Renal cortex interstitium (tissue), 11 donors: ENCODE results near the gene SPEG. TPM values are rescaled to one million over a fixed set of nuclear protein-coding genes. Genes with fewer than 3 reads are reported as not detected.
"Not testable (repeated sequence)": the region's sequence is repeated elsewhere in the genome, so short reads cannot be mapped to it uniquely, and the experiment has no call there.

ENCODE experiments used
- DNase-seq, 11 donors: peaks; one replicate each; pipeline ENCODE4 v3.0.0-alpha.2; 2013; ENCODE audit warnings: low read depth in 9 of 11, low spot score in 4 of 11; ENCODE audit errors: extremely low read depth in 1 of 11
- polyA plus RNA-seq, 3 donors: library from polyadenylated mRNA; unstranded; fragments of 120-200 nt; gene quantifications; one replicate each; pipeline ENCODE4 v1.2.1, GENCODE V29; 2013; ENCODE audit not compliant: insufficient read length in 3 of 3

The SPEG gene
- polyA plus RNA-seq, 3 donors: 9.2 to 16.8 (median 12.7) TPM

- DNase-seq: peak in 10 of 11 donors; percentile 57 to 82 (median 72)
Observed at GRCh38 chr2:219402665-219403515, 31.8 kb upstream of the SPEG start.

- no peak for DNase-seq
Observed at GRCh38 chr2:219403861-219404260, 30.8 kb upstream of the SPEG start.

- no peak for DNase-seq
Observed at GRCh38 chr2:219404291-219404910, 30.2 kb upstream of the SPEG start.

DNA sequence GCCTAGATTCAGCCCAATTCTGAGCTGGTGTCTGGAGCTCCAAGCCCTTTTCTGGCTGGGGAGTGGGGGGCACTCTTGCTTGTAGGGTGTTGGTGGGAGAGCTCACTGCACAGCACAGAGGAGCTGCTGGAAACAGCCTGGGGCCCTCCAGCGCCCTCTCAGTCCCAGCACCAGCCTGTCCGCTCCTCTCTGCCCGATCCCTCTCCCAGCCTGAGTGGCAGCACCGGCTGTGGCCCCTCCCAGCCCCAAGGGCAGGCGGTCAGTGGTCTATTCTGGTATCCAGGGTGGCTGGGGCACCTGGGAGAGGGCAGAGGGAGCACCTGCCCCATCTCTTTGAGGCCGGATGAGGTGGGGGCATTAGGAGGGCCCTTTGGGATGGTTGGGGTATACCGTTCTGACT lies 29.7 kb upstream of the SPEG start:
- DNase-seq: no peak

- no peak for DNase-seq
Observed at GRCh38 chr2:219405451-219405850, 29.2 kb upstream of the SPEG start.

DNA sequence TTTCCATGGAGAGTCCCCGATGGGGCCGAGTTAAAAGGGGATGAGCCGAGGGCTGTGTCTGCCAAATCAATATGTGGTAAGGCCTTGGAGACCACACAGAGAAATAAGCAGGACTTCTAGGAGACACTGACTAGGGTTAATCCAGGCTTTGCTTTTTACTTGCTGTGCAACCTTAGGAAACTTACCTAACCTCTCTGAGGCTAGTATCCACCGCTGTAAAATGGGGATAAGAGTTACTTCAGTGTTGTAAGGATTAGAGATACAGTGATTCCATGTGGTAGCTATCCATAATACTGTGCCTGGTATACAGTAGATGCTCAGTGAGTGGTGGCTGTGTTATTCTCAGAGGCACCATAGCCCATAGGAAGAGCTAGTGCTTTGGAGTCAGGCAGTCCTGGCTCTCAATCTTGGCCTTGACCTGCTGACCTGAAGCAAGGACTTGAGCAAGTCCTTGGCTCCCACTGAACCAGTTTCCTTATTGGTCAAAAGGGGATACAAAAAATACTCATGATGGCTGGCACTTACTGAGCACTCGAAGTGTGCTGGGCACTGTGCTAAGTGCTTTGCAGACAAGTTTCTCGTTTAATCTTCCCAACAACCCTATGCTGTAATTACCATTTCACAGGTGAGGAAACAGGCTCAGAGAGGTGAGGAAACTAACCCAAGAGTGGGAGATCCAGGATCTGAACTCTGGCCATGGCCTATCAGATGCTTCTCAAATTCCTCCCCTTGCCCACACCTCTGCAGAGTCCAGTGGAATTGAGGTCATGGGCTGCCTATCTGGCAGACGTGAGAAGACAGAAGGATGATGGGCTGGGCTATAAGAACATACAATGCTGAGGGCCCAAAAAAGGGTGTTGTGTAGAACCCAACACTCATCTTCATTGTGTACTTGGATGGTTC lies 28.4 kb upstream of the SPEG start:
- no peak for DNase-seq

DNA sequence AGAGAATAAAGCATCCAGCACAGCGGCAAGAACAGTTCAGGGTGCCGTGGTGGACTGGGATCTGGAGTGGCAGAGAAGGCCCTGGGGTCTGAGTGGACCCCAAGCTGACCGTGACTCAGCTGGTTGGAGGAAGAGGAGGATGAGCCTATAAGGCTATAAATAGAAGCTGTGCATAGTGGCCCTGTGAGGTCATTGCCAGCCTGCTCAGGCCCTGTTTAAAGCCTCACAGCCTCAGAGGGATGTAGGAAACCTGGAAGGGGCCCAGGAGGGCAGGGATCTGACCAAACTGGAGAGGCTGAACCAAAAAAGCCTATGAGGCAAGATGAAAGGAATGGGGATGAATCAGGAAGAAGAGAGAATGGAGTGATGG lies 27.8 kb upstream of the SPEG start:
- DNase-seq: no peak

DNA sequence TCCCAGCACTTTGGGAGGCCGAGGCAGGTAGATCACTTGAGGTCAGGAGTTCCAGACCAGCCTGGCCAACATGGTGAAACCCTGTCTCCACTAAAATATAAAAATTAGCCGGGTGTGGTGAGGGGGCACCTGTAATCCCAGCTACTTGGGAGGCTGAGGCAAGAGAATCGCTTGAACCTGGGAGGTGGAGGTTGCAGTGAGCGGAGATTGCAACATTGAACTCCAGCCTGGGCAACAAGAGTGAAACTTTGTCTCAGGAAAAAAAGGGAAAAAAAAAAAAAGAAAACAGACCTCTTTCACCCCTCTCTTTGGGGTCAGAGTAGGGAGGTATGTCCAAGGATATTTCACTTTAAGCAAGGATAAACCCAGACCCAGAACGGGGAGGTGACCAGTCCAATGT lies 27.3 kb upstream of the SPEG start:
- DNase-seq: not testable (repeated sequence)

DNA sequence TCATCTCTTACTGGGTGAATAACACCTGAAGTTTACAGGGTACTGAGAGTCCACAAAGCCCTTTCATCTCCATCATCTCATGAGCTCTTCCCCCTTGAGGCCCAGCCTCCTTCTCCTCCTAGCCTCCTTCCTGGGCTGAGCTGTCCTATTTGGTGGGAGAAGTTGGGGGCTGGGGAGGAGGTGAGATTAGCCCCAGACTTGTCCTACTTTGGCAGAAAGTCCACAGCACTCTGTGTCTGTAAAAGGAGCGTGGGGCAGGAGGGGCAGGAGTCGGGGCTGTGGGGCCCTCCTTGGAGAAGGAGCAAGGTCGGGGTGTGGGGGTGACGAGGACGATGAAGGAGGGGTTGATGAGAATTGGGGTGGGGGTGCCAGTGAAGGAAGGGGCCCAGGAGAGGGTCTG lies 26.4 kb upstream of the SPEG start:
- DNase-seq: no peak

DNA sequence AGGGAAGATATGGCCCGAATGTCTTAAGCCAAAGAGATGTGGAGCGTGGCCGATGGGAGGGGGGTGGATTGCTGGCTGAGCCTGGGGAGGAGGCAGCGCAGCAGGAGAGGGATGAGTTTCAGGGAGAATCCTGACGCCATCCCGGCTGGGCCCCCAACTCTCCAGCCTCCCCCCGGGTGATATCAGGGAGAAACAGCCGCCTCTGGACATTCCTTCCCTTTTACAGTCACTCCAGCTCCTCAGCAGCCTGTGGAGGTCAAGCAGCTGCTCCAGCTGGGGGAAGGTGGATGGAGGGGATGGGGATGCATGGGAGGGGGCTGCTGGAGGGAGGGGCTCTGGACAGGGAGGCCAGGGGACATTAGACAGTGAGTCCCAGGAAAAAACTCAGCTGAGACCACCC lies 26.0 kb upstream of the SPEG start:
- peak in 1 of 11 donors; percentile 32 for DNase-seq

DNA sequence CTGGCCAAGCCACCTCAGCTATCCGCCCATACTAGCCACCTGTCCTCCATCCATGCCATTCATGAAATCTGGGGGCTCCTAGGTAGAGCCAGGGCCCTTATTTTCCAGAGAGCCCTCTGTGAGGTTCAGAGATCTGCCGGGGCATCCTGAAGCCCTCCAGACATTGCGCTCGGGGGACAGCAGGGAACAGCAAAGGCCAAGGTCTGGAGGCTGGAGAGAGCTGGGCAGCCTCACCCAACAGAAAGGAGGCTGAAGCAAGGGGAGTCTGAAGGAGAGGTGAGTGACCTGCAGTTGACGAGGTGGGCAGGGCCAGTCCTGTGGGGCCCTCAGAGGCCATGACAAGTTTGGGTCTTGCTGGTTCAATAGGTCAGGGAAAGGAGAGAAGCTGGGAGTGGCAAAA lies 25.0 kb upstream of the SPEG start:
- no peak for DNase-seq

GRCh38 chr2:219410390-219410789 lies 24.3 kb upstream of the SPEG start:
- no peak for DNase-seq

DNA sequence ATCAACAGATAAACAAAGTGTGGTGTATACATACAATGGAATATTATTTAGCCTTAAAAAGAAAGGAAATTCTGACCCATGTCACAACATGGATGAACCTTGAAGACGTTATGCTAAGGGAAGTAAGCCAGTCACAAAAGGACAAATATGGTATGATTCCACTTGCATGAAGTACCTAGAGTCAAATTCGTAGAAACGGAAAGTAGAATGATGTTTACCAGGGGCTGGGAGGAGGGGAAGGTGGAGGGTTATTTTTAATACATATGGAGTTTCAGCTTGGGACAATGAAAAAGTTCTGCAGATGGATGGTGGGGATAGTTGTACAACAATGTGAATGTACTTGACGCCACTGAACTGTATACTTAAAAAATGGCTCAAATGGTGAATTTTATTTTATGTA lies 19.8 kb upstream of the SPEG start:
- DNase-seq: no peak

DNA sequence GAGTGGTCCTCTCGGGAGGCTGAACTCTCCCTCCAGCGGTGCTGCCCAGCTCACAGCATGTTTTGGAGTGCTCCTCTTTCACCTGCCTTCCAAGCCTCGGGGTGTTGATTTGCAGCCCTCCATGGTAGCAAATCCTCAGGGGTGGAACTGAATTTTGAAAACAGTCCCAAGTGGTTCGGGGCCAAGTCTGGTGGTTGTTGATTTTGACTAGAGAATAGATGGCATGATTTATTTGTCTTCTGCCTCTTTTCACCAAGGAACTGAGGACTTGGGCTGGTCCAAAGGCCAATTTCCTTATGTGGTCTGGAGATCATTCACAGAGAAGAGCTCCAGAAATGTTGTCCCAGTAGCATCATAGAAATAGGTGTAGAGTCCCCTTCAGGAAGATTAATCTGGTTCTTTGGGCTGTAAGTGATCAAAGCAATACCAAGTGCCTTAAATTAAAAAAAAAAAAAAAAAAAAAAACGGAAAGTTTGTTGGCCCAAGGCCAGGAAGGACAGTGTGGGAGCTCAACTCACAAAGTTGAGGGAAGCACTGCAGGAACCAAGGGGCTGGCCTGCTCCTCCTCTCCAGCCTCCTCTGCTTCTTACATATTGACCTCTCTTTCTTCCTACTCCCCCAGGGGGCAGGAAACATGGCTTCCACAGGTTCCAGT lies 18.9 kb upstream of the SPEG start:
- no peak for DNase-seq

GRCh38 chr2:219416235-219416602 lies 18.4 kb upstream of the SPEG start:
- no peak for DNase-seq

DNA sequence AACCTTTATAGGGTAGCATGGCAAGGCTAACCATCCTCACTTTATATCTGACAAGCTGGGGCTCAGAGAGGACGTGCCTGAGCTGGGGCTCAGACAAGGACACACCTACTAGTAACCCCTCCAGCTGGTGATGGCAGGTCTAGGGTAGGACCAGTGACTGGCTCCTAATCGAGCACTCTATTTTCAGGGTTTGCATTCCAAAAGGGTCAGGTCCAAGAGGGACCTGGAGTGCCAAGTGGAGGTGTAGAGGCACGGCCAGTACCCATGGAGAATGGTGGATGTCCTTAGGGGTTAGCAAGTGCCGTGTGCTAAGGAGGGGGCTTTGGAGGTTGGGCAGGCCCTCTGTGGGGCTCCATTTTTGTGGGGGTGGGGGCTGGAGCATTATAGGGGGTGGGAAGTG lies 17.7 kb upstream of the SPEG start:
- no peak for DNase-seq

DNA sequence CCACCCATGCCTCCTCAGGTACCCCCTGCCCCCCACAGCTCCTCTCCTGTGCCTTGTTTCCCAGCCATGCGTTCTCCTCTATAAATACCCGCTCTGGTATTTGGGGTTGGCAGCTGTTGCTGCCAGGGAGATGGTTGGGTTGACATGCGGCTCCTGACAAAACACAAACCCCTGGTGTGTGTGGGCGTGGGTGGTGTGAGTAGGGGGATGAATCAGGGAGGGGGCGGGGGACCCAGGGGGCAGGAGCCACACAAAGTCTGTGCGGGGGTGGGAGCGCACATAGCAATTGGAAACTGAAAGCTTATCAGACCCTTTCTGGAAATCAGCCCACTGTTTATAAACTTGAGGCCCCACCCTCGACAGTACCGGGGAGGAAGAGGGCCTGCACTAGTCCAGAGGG lies 17.3 kb upstream of the SPEG start:
- DNase-seq: no peak

DNA sequence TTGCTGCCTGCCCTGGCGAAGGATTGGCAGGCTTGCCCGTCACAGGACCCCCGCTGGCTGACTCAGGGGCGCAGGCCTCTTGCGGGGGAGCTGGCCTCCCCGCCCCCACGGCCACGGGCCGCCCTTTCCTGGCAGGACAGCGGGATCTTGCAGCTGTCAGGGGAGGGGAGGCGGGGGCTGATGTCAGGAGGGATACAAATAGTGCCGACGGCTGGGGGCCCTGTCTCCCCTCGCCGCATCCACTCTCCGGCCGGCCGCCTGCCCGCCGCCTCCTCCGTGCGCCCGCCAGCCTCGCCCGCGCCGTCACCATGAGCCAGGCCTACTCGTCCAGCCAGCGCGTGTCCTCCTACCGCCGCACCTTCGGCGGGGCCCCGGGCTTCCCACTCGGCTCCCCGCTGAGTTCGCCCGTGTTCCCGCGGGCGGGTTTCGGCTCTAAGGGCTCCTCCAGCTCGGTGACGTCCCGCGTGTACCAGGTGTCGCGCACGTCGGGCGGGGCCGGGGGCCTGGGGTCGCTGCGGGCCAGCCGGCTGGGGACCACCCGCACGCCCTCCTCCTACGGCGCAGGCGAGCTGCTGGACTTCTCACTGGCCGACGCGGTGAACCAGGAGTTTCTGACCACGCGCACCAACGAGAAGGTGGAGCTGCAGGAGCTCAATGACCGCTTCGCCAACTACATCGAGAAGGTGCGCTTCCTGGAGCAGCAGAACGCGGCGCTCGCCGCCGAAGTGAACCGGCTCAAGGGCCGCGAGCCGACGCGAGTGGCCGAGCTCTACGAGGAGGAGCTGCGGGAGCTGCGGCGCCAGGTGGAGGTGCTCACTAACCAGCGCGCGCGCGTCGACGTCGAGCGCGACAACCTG lies 16.3 kb upstream of the SPEG start, which contains the start of gene DES:
Gene DES, plus strand, starts transcription at position 223 of the 857 bp plus-strand sequence. Its CDS starts 86 bp downstream, at position 309.
- peak in 2 of 11 donors; percentile 31 to 33 for DNase-seq

- no peak for DNase-seq
Observed at GRCh38 chr2:219419012-219419324, 15.7 kb upstream of the SPEG start.
